Ovary (tissue), 9 donors: ENCODE results near the gene TIMM10B. TPM values are rescaled to one million over a fixed set of nuclear protein-coding genes. Genes with fewer than 3 reads are reported as not detected.

Experiments used
- DNase-seq, 5 donors: peaks; one replicate each; pipeline ENCODE4 v3.0.0-alpha.2; 2019 to 2020
- H3K27ac ChIP-seq, 2 donors: fragments of 200-600 bp; one replicate each; pipeline versions ENCODE4 v1.5.1 to v1.8.0; 2019 to 2022
- H3K27me3 ChIP-seq: fragments of 200-600 bp; one replicate; pipeline ENCODE4 v1.8.0; 2022
- H3K36me3 ChIP-seq: fragments of 200-600 bp; sonication (generic); one replicate; pipeline ENCODE4 v1.5.1; 2019
- H3K4me1 ChIP-seq: one replicate; pipeline ENCODE4 v1.8.1; 2013; ENCODE audit warnings: mild to moderate bottlenecking, moderate library complexity; ENCODE audit not compliant: insufficient read depth
- H3K4me3 ChIP-seq: fragments of 200-600 bp; sonication (generic); one replicate; pipeline ENCODE4 v1.5.1; 2017
- H3K9me3 ChIP-seq, 2 donors: fragments of 200-600 bp in 1 of 2; sonication (generic) in 1 of 2; one replicate each; pipeline versions ENCODE4 v1.5.1 to v1.8.1; 2013 to 2019; ENCODE audit warnings: mild to moderate bottlenecking in 1 of 2, moderate library complexity in 1 of 2
- EP300 ChIP-seq: sonication (generic); formaldehyde crosslinking; IDR thresholded peaks from one replicate; pipeline ENCODE4 v1.6.1; 2017; ENCODE audit warnings: antibody characterized with exemption
- POLR2A ChIP-seq: fragments of 450-650 bp; IDR thresholded peaks from one replicate; pipeline ENCODE4 v1.6.1; 2017; ENCODE audit warnings: antibody characterized with exemption, mild to moderate bottlenecking, moderate library complexity
- WGBS, 3 donors: extraction: QIAGEN DNeasy Blood & Tissue Kit in 1 of 3; methylation state at CpG; one replicate each; pipeline versions ENCODE4 v1.1.5 to v1.1.7; 2013 to 2017; 5-methylcytosine and 5-hydroxymethylcytosine counted together
- intact Hi-C, 4 donors: fragments of 100-400 bp; cut with DNase I; formaldehyde crosslinking; loops; one replicate each; pipeline versions ENCODE4 v1.11.0 to v1.15.1; 2022 to 2023
- polyA plus RNA-seq, 2 donors: library from polyadenylated mRNA; stranded (reverse); fragments of 200-250 nt in 1 of 2; fragments of 350-450 nt in 1 of 2; fragmentation: Illumina TruSeq in 1 of 2; extraction: RNeasy Lipid Tissue Mini Kit (QIAGEN cat#74804) in 1 of 2; gene quantifications; one replicate each; pipeline ENCODE4 v1.2.3, GENCODE V29; 2013 to 2014
- total RNA-seq, 7 donors: library from RNA; depleted of rRNA in 2 of 7; stranded (reverse); fragments of >200 nt in 2 of 7; fragmentation: NEBNext Ultra II Directional in 3 of 7; extraction: Animal tissue kit (Norgen Biotek cat#: 25700) in 3 of 7; gene quantifications; one replicate each; pipeline versions ENCODE4 v1.1.0 to v1.2.4, GENCODE V29; 2016 to 2023
- TF ChIP-seq, protein P1 (sequence below), 3 donors: fragments of 450-650 bp in 2 of 3; fragments of 200-600 bp in 1 of 3; IDR thresholded peaks; one replicate each; pipeline versions ENCODE4 v1.5.1 to v1.8.0; 2016 to 2022; ENCODE audit warnings: antibody characterized with exemption in 3 of 3, mild to moderate bottlenecking in 1 of 3
- donor health status: DM: no; HTN: no; CAD: no; lungs with moderate emphysema.
- donor health status: DM: no; HTN: no; CAD: no.
- donor health status: Bipolar disorder and iron deficiency.
- donor health status: DM: yes; HTN: yes; CAD: no.
- donor health status: DM: no; HTN: no; CAD: no.
- donor health status: DM: yes; HTN: yes; CAD: no.

TIMM10B gene
- total and polyA plus RNA-seq, 9 donors = 19.4 to 64.7 (median 38.4) TPM

DNA sequence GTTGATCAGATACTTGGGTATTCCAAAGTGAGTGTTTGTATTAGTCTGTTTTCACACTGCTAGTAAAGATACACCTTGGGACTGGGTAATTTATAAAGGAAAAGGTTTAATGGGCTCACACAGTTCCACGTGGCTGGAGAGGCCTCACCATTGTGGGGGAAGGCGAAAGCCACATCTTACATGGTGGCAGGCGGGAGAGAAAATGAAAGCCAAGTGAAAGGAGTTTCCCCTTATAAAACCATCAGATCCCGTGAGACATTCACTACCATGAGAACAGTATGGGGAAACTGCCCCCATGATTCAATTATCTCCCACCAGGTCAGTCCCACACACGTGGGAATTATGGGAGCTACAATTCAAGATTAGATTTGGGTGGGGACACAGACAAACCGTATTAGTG lies 7.0 kb downstream of the TIMM10B start:
- Histone ChIP-seq H3K36me3 (no peaks in the 10 kb centered on the region), H3K9me3 (no peaks in the 10 kb centered on the region), H3K27ac (no peak overlapping the region), H3K4me1 (no peaks in the 10 kb centered on the region), H3K4me3 (no peak overlapping the region), H3K27me3 (no peaks in the 10 kb centered on the region)
- intact Hi-C loops = no loop called here
- TF ChIP-seq EP300 (no peak), POLR2A (no peak)
- TF ChIP-seq, protein P1, sequence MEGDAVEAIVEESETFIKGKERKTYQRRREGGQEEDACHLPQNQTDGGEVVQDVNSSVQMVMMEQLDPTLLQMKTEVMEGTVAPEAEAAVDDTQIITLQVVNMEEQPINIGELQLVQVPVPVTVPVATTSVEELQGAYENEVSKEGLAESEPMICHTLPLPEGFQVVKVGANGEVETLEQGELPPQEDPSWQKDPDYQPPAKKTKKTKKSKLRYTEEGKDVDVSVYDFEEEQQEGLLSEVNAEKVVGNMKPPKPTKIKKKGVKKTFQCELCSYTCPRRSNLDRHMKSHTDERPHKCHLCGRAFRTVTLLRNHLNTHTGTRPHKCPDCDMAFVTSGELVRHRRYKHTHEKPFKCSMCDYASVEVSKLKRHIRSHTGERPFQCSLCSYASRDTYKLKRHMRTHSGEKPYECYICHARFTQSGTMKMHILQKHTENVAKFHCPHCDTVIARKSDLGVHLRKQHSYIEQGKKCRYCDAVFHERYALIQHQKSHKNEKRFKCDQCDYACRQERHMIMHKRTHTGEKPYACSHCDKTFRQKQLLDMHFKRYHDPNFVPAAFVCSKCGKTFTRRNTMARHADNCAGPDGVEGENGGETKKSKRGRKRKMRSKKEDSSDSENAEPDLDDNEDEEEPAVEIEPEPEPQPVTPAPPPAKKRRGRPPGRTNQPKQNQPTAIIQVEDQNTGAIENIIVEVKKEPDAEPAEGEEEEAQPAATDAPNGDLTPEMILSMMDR (IDR thresholded peaks at IDR 0.05) = no peak
- DNase-seq = no peak
- WGBS, 3 donors = 83 to 89% (median 88%) methylated on average over 6 of the region's 6 CpGs

GRCh38 chr11:6488821-6489220 lies 7.5 kb downstream of the TIMM10B start:
- Histone ChIP-seq H3K4me3 (no peak overlapping the region), H3K4me1 (no peaks in the 10 kb centered on the region), H3K27me3 (no peaks in the 10 kb centered on the region), H3K9me3 (no peaks in the 10 kb centered on the region), H3K36me3 (no peaks in the 10 kb centered on the region), H3K27ac (no peak overlapping the region)
- intact Hi-C loops = no loop called here
- TF ChIP-seq, protein P1 (IDR thresholded peaks at IDR 0.05) = no peak
- no peak for TF ChIP-seq EP300
- TF ChIP-seq POLR2A = no peak
- WGBS, 3 donors = 89 to 95% (median 92%) methylated on average over 3 of the region's 3 CpGs
- no peak for DNase-seq

- H3K4me1 ChIP-seq = no peaks in the 10 kb centered on the region
- no peaks in the 10 kb centered on the region for H3K36me3 ChIP-seq
- no peaks in the 10 kb centered on the region for H3K27me3 ChIP-seq
- 82 to 90% (median 87%) methylated on average over 4 of the region's 4 CpGs for WGBS, 3 donors
- H3K9me3 ChIP-seq = no peaks in the 10 kb centered on the region
- no peak overlapping the region for H3K4me3 ChIP-seq
- TF ChIP-seq EP300 (no peak), POLR2A (no peak)
- TF ChIP-seq, protein P1 (IDR thresholded peaks at IDR 0.05) = no peak
- intact Hi-C loops = no loop called here
- DNase-seq = no peak
- no peak overlapping the region for H3K27ac ChIP-seq
These were observed 8.0 kb downstream of the TIMM10B start for GRCh38 chr11:6489306-6489705.

DNA sequence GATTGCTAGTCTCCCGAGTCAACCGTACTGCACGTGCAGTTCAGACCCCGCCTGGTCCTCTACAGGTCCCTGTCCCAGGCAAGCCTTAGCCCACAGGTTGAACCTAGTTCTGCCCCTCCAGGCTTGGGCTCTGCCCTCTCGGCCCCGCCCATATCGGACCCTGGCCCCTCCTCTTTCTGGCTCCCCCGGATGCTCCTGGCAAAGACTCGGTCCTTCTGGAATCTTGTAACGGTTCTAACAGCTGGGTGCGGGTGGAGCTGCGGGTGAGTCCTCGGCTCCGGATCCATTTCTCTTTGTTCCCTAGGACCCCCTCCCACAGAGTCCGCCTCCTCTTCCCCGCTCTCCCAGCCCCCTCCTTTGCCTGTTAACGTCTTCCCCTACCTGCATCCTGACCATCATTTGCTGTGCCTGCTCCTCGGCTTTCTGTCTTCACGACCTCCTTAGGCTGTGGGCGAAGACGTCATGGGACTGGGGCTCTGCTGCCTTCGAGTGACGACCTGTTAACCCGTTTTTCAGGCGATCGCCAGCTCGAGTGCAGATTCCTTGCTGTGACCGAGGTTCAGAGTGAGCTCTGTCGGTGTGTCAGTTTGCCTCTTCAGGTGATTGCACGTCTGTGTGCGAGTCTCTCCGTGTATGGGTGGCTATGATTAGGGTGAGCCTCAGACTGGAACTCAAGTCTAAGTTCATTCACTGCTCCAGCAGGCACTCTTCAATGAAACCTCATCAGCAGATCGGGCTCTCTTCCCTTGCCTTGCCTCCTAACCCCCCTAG lies 16.0 kb downstream of the TIMM10B start, which contains the start of gene DNHD1:
TSS of gene DNHD1 (plus strand) at position 212 of the 771 bp plus-strand sequence. CDS start 936 bp downstream, outside the sequence.
- no peaks in the 10 kb centered on the region for H3K27me3 ChIP-seq
- TF ChIP-seq EP300 (no peak), POLR2A (no peak)
- TF ChIP-seq, protein P1 (IDR thresholded peaks at IDR 0.05) = no peak
- H3K4me1 ChIP-seq = peaks cover 7% of the 10 kb centered on the region
- WGBS, 3 donors = 22 to 30% (median 27%) methylated on average over 33 of the region's 33 CpGs
- no peak within 1 kb of the TSS for H3K27ac ChIP-seq
- H3K9me3 ChIP-seq = no peaks in the 10 kb centered on the region
- DNase-seq = peak in 4 of 5 donors; percentile 48 to 68 (median 57)
- intact Hi-C loops = no loop called here
- H3K4me3 ChIP-seq = peak within 1 kb of the TSS; percentile 30
- no peaks in the 10 kb centered on the region for H3K36me3 ChIP-seq
